ENCODE data around the gene SERPINE2.
A peak's percentile ranks its signal among the peaks of the same experiment; 100 is the strongest.

SERPINE2 gene

DNA sequence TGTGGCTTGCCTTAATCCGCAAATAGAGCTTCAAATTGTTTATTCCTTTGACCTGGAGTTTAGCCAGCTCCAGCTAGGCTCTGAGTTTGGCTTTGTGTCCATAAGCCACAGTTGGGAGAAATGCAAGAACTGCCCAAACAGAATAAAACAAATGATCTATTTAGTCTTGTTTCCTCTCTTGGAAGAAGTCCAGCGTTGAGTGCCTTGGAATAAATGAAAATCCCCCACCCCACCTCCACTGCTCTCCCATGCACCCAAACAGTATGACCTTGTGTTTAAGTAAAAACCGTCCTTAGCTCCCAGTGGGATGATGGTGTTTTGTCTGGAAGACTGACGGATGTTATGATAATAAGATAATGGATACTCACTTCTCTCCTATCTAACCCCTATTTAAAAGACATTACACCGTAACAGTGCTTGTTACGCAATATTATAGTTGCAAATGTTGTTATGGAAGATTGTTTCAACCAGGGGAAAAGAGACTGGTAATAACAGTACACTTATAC, 3.2 kb upstream of the SERPINE2 start:
- DNase-seq, result no peak

DNA sequence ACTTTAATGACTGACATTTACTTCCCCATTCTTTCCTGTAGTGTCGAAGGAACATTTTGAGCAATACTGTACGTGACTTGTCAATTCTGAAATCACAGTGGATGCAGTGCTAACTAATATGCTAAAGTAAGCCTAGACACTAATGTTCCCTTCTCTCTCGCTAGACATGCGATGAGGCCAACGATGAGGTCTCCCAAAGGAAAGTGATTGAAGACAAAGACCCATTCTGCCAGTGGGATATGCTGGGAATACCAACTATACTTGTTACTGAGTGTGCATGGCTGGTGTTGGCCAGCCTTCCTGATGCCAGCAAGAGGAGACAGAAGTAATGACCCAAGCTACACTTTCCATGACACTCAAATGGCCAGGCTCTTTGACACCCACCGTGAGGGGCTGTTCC, 2.5 kb upstream of the SERPINE2 start:
- no peak for DNase-seq

DNA sequence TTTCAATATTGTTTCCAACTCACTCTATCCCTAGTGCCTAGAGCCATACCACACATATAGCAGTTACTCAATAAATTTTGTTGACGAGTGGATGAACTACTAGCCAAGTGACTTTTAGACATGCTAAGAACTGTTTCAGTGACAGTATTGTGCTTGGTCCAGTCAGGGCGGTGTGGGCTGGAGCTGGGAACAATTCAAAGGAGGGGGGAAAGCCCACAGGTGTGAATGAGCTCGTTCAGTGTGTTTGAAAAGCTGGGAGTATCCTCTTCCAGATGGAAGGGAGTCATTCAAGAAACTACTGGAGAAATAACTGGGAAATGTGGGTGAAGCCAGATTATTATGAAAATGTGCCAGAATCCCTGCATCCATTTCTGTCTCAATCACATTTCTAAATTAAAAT, 1.7 kb upstream of the SERPINE2 start:
- DNase-seq, result no peak

DNA sequence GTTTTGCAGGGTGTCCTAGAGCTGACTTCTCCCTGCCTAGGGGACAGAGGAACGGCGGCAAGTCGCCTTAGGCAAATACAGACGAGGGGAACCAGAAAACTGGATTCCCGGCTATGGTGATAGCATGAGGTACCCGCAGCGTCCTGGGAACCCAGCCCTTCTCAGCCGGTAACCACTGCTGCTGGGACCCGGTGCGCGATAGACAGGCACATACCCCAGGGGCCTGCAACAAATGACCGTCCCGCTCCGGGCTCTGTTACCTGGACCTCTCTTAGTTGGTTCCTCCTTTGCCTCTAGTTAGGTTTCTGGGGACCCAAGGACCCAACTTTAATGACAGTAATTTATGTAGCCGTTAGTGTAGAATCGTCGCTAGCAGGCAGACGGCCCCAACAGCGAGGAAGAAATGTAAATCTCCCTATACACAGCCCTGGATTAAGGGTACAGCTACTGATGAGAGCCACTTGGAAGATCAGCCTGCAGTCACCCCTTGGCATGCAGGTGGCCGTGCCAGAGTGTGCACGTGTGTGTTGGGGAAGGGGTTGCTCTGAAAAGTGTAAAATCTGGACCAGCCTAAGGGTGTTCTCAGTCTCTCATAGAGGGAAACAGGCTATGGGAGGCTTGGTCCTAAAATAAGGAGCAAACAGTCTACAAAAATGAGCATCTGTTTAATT, 819 bp upstream of the SERPINE2 start:
- DNase-seq, result no peak

DNA sequence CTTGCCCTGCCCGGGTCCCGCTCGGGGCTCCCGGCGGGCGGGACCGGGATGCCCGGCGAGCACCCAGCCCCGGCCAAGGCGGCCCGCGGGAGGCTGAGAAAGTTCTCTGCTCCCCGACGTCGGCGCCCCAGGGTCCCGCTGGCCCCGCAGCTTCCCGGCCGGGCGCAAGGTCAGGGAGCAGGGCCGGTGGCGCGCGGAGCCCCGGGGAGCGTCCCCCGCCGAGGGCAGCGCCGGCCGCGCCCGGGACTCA, 331 bp downstream of the SERPINE2 start:
- no peak for DNase-seq

DNA sequence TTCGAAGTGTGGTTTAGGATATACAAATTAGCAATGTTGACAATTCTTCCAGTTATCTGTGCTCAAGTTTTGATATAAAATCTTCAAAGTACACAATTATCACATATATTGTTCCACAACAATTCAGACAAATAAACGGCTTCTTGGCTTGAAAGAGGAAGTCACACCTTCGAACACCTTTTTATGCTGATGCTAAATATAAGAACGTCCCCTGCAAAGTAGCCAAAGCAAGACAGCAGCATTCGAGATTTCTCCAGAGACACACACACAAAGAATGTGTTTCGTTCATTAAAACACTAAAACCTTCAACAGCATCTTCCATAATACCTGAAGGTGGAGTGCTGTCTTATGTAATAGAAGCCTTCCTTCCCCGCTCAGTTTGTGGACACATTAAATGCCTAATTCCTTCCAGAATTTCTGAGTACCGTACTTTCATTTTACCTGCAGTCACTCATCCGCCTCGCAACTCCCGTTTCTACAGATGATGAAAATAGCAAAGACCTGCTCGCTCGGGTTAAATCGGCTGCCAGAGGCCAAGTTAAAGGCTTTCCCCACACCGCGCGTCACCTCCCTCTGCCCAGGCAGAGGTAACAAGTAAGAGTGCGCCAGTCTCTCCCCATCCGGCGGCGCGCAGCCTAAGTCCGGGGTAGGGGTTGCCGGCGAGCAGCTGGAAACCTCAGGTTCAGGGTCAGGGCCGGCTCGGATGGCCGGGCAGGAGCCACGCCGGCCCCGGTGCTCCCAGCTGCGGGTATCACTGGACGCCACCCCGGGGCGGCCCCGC, 847 bp downstream of the SERPINE2 start:
- no peak for DNase-seq

DNA sequence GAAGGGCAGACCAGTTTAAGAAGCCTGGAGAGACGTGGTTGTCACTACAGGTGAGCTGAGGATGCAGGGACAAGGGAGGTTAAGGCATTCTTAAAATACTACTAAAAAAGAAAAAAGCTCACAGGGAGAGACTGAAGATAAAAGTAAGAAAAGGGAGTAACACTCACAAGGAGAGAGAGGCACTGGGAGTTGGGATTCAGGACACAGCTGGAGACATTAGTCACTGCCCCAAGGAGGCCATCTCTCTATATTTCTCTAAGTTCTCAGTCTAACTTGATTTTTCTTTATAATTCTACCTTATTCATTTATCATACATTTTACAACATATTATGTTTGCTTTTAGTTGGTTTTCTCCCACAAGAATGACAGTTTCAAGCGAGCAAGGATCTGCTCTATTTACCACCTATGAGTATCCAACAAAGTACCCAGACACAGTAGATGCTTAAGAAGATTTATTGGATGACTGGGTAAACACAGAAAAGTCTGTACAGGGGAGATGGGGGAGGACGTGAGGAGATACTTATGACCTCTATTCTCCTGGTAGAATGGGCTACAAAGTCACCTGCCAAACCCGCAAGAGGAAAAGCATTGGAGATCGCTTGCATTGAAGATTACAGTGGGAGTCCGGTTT, 2.2 kb downstream of the SERPINE2 start:
- no peak for DNase-seq

DNA sequence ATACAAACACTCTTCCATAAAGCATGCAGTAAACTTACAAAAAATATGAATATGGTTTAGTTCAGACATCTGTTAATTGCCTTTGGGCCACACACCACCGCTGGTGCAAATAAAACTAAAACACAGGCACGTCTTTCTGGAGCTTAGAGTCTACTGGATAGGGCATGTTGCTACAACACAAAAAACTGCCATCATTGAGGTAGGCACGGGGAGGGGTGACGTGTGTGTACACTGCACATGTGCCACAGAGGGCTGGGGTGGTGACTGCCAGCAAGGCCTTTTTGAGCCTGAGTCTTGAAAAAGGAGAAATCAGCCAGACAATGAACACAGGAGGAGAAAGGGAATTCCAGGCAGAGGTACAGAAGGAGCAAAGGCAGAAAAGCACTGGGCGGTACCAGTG, 5.1 kb downstream of the SERPINE2 start:
- DNase-seq, result no peak

DNA sequence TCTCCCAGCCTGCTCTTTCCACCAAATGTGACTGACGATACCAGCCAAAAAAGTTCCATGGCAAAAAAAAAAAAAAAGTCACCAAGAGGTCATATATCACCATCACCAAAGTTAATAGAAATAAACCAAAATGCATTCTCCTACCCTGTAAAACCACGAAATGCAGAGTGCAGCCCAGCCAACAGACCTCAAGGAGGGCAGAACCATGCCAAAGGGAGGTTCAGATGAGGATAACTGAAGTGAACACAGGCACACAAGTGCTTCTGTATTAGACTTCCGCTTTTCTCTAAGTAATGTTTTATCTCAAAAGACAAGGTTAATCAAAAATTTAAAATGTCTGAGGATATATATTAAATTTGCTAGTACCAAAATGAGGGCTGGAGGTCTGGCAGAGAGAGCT, 5.5 kb downstream of the SERPINE2 start:
- DNase-seq, result no peak

DNA sequence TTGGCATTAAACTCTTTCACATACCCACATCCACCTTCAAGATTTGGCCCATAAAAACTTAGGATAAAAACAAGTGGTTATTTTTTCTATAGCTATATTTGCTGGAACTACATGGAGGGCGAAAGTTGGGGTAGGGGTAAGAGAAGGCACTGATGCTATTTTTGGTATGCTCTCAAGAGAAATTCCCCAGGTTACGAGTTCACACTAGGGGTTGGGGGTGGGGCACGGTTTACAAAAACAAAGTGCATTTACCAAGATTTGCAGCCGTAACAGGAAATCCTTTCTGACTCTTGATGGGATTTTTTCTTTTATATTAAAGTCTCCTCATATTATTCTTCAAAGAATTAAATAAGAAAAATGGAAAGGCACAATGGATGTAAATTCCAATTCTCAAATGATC, 6.8 kb downstream of the SERPINE2 start:
- no peak for DNase-seq

DNA sequence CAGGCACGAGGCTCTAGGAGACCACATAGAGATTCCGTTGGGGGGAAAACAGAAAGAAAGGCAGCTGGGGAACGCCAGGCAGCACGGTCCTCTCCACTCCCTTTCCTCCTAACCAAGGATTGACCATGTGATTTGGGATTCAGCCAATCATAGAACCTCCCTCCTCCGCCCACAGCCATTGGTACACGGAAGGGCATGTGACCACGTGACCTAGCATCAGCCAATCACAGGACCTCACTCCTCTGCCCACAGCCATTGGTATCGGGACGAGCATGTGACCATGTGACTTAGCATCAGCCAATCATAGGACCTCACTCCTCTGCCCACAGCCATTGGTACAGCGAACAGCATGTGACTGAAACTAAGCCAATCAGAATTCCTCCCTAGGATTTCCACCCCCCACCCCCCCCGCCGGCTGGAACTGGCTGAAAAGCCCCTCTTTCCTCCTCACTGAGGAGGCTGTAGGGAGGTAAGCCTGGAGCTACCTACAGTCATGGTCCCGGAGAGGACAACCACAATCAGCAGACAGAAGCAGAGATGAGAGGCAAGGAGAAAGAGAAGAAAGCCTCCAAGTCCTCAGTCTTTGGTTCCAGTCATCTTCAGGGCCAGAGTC, 7.6 kb downstream of the SERPINE2 start:
- DNase-seq, result no peak

DNA sequence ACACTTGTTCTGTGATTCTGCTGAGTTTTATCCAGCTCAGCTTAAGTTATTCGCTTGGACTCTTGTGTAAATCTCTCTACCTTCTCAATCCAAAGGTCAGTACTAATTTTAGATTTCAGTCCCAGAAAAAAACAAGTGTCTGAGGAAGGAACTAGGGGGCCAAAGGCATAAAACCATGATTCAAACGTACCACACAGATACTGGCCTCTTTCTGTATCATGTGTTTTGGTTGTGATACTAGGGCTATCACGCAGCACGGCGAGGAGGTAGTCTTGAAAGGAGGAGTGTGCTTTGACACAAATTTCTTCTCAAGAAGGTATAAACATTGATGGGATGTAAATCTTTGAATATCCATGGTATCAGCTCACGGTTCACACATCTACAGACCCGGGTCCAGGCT, 8.3 kb downstream of the SERPINE2 start:
- DNase-seq, result no peak

DNA sequence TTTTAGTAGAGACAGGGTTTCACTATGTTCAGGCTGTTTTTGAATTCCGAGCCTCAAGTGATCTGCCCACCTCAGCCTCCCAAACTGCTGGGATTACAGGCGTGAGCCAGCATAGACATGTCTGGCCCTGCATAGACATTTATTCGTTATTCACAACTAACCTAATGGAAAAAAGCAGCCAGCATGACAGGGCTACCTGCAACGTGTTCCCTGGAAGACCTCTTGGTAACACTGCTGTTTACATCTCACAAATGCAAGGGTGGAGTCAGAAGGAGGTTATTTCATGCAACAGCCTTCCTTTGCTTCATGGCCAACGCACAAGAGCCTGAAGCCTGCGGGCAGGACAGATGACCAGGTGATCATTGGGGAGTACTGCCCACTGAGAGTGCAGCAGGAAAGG, 9.2 kb downstream of the SERPINE2 start:
- no peak for DNase-seq

DNA sequence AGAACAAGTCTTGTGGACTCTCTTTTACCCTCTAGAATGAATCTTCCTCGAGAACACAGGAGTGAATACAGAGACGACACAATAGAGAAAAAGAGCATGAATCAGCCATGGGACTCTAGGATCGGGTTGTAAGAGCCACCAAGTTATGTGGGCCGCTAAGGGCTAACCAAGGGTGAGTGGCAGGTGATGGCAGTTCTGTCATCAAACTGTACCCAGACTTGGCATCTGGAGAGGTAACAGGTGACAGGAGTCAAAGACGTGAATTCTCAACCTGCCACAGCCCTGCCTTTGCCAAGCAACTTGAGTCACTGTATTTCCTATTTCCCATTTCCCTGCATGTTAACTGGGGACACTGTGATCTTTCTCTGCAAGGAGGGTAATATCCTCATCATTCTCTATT, 11.2 kb downstream of the SERPINE2 start:
- DNase-seq, result no peak

DNA sequence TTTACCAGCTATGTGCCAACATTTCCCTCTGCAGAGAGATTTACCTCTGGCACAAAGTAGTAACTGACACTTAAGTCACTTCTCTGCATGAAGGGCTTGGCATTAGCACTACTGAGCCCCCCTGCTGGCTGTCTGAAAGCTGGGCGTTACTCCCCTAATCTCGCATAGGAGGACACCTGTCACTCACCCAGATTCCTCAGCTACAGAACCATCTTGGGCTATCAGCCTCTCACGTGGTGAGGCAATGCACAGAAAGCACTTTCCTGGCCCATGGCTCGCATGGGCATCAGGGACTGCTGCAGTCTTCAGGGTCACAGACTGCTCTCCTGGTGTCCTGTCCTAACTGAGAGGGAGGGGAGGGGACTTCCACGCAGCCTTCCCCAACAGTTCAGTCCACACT, 12.0 kb downstream of the SERPINE2 start:
- DNase-seq, result no peak

DNA sequence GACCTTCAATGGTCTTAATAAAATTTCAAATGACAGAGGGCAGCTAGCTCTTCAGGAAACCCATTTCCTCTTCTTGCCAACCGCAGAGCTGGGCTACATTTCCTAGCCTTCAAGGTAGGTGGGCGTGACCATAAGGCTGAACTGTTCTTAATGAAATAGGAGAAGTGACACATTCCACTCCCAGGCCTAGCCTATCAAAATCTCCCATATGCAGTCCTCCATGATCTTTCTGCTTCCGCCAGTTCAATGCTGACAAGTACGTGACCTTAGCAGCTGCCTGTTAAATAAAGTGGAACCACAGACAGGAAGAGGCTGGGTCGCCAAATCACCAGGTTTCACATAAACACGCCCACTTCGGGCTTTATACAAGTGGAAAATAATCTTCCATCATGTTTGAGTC, 13.2 kb downstream of the SERPINE2 start:
- peak; percentile 96 for DNase-seq

DNA sequence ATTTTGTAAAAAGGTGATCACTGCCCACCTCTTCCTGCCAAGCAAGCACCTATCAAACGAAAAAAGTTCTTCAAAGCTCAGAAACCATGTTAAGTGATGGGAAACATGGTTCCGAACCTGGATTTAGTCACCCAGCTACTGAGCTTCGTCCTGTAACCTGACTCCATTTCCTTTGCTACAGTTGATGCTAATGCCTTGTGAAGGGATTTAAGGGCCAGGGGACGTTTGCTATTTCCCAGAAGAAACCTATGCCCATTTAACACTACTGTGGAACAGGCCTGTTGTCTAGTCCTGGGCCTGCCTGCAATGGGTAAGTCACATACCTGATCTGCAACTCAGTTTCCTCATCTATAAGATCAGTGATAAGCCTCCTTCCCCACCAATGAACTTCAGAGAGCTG, 14.8 kb downstream of the SERPINE2 start:
- DNase-seq, result no peak

DNA sequence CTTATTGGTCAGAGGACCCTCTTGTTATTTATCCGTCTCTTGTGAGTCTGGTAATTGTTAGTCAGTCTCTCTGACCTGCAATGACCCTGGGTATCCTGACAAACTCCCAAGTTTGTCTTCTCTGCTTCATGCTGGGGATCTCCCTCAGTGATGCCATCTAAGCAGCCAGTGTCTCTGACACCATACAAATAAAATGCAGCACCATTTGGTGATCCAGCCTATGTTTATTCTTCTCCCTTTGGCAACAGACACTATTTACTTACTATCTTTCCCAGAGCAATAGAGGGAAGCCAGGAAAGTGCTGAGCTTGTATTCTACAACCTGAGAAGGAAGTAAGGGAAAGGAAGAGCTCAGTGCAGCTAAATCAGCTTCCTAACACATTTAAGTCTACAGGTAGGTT, 15.9 kb downstream of the SERPINE2 start:
- DNase-seq, result no peak

DNA sequence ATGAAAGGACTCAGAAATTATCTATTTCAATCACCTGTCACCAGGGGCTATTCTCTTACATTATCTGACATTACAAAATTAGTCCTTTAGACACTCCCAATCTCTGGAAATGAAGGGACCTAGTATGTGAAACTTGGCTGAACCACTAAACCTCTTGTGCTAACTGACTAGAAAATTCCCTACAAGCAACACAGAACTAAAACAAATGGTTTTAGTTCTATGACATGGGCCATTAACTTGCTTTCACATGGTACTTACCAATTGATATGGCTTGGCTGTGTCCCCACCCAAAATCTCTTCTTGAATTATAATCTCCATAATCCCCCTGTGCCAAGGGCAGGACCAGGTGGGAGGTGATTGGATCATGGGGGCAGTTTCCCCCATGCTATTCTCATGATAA, 16.6 kb downstream of the SERPINE2 start:
- DNase-seq, result no peak

DNA sequence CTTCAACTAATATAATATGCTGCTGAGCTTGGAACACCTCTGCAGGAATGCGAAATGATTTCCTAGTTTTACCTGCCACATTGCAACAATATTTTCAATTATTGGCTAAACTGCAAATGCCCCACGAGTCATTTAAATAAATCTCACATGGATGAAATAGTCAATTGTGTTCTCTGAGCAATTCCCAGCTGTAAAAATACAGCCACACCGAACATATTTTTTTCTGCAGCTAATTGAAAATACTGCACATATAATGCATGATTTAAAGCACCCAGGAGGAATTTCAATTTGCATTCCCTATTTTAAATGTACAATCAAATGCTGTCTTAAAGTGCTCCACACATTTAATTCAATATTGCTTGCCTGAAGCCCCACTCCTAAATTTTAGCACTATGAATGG, 18.6 kb downstream of the SERPINE2 start:
- DNase-seq, result no peak

DNA sequence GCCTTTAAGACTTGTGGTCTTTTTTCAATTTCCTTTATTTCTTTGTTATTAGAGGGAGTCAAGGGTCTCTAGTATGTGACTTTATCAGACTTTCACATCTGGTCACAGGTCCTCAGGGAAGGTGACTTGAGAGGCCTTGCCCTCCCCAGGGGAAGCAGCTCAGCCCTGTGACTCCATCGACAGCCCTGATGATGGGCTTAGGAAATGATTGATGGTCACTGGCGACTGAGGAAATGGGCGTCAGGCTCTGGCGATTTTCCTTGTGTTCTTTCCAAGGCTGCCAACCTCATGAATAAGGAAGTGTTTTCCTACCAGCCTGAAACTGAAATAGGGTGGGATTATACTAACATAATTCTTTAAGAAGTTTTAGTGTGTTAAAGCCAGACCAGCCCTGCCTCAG, 21.1 kb downstream of the SERPINE2 start:
- no peak for DNase-seq

DNA sequence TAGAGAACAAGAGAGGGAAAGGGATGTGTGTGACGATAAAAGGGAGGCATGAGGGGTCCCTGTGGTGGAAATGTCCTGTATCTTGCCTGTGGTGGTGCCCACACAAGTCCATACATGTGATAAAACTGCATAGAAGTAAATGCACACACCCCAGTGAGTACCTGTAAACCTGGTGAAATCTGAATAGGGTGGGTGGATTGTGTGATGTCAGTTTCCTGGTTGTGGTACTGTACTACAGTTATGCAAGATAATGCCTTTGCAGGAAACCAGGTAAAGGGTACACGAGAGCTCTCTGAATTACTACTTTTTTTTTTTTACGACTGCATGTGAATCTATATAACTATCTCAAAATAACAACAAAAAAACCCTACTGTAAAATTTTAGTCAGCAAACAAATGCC, 22.1 kb downstream of the SERPINE2 start:
- DNase-seq, result no peak

DNA sequence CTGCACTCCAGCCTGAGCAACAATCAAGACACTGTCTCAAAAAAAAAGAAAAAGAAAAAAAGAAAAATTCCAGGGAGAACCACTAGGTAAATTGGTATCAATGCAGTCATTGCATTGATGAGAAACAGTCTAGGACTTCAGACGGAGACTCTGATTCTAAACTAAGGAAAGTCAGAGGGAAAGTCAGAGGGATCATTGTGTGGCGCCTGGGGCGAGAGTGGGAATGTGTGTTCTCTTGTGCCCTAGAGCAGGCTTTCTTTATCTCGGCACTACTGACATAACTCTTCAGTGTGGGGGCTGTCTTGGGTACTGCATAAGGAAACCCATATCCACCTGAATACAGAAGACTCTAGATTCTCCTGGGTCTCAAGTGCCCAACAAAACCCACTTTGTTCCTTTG, 24.8 kb downstream of the SERPINE2 start:
- DNase-seq, result no peak

DNA sequence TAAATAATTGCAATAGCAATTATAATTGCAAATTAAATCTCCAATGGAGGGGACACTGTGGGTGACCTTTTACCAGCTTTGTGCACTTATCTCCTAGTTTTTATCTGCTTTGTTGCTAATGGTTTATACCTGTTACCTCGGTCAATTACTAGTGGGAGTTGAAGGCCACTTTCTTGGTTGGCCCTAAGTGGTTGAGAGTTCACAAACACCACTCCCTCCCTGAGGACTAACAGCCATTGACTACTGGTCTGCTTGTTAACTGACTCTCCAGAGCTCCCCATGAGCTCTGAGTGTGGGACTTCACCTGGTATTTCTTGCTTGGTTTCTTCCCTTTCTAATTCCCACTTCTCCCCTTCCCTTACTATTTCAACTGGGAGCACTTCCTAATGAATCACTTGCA, 27.2 kb downstream of the SERPINE2 start:
- no peak for DNase-seq

Data from GF-D8 (cell line).